GM12872 (cell line): ENCODE measurements around the gene LRRTM2.

ENCODE experiments used
- TF ChIP-seq, protein P1 (sequence below): IDR thresholded peaks from 3 replicates; pipeline ENCODE4 v1.5.1; 2011; ENCODE audit warnings: low read depth, mild to moderate bottlenecking, low read length, moderate library complexity; ENCODE audit not compliant: insufficient read depth

Gene LRRTM2

DNA sequence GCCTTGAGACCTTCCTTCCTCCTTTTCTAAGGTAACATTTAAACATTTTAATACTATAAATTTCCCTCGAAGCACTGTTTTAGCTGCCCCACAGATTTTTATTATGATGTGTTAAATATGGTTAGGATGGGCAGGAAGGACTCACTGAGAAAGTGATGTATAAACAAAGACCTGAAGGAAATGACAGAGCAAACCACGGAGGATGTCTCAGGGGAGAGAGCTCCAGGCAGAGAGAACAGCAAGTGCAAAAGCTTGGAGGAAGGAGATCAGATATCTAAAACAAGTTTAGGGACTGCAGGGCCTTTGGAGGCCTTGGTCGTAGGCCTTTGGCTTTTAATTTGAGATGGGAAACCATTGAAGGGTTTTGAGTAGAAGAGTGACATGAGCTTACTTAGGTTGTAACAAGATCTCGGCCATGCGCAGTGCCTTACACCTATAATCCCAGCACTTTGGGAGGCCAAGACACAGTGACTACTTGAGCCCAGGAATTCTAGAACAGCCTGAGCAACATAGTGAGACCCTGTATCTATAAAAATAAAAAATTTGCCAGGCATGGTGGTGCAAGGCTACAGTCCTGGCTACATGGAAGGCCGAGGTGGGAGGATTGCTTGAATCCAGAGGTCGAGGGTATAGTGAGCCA lies 35.5 kb upstream of the LRRTM2 start:
- TF ChIP-seq, protein P1, sequence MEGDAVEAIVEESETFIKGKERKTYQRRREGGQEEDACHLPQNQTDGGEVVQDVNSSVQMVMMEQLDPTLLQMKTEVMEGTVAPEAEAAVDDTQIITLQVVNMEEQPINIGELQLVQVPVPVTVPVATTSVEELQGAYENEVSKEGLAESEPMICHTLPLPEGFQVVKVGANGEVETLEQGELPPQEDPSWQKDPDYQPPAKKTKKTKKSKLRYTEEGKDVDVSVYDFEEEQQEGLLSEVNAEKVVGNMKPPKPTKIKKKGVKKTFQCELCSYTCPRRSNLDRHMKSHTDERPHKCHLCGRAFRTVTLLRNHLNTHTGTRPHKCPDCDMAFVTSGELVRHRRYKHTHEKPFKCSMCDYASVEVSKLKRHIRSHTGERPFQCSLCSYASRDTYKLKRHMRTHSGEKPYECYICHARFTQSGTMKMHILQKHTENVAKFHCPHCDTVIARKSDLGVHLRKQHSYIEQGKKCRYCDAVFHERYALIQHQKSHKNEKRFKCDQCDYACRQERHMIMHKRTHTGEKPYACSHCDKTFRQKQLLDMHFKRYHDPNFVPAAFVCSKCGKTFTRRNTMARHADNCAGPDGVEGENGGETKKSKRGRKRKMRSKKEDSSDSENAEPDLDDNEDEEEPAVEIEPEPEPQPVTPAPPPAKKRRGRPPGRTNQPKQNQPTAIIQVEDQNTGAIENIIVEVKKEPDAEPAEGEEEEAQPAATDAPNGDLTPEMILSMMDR: no peak

DNA sequence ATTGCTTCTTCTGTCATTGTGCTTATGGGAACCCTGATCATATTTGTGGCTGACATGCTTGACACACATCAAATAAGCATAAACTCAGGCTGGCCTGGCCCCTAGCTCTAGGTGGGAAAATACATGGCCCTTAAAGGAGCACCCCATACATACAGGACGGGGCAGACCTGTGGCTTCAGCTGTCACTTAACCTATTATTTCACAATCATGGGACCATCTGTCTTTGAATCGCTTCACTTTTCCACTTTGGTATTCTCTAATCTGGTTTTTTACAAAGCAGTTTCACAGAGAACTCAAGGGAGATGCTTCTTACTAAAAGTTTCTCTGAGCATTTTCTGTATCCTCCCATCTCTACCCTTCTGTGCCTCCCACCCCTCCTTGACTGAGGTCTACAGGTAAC lies 34.6 kb upstream of the LRRTM2 start:
- TF ChIP-seq, protein P1: no peak

DNA sequence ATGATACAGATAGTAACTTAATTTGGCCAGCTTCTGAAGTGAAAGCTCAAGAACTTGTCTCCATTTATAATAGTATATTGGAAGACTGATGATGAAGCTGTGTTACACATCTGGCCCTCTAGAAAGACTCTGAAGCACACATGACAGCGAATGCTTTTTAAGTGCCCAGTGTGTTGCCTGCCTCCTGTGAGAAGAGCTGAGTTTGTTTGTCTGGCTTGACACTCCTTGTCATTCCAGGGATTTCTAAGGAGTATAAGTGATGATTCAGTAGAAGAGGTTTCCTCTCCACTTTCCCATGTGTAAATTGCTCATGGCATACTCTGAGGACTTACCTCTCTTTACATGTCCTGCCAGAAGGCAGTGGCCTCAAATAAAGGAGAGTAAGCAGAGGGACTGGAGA lies 30.4 kb upstream of the LRRTM2 start:
- TF ChIP-seq, protein P1: no peak

DNA sequence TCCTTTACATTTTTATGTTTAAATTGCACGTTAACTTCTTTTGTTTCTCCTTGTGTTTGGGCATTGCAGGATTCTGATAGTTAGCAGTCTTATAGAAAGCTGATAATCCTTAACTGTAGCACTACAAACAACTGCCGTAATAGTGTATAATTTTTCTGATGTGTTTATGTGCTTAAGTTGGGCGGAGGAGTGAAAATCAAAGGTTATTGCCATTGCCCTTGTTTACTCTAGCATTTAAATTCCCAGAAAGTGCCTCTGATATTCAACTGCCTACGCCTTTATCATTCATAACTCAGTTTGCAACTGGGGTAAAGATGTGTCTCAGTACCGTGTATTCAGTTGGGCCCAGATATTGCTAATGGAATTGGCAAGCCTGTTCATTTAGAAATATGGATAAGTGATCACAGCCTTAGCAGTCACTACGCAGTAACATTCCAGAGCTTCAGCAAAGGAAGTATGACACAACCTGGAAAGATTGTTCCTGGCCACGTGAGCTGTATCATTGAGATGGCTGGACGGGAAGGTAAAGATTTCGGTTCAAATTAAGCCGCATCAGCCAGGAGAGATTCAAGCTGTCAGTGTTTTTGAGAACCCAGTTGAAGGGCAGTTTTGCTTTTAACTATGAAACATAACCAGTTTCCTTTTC lies 28.1 kb upstream of the LRRTM2 start:
- TF ChIP-seq, protein P1: no peak

DNA sequence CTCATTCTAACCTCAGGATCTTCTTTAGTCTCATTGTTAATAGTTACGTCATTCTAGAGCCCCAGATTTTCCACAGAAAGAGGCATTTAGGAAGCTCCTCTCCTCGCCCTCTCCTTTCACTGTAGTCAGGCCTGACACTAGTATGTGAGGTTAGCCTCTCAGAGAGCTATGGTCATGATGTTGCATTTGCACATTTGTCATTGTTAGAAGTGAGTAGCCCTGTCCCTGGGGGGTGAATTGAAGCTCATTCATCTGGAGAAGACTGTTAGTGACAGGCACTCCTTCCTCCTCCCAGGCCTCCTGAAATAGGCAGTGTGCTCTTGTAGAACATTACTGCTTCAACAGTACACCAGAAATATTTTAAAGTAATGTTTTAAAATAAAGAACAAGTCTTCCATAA lies 26.6 kb upstream of the LRRTM2 start:
- TF ChIP-seq, protein P1: no peak

DNA sequence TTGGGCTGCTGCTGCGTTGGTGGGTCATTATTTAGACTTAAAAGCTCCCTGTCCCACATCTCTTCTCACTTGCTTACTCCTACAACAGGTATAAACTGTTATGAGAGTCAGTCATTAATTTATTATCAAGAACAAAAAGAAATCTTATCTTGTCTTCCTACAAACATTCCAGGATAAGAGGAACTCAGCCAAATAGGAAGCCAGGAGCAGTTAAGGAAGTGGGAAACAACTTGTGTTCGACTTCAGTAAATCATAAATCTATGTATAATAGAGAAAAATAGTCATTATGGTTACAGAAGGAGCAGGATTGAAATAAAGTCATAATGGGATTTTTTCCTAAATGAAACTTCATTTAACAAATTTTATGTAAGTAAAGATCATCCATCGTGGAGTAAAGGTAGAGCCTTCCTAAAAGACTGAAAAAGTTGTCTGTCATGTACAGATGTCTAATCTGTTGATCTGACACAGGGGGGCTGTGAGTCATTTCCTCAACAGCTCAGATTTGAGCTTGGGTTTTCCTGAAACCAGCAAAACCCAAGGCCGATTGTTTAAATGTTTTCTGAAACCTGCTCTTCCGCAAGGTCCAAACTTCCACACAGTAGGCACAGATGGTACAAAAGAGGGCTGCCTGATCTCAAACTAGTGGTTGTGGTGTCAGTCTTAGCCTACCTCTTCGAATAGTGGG lies 25.3 kb upstream of the LRRTM2 start:
- TF ChIP-seq, protein P1: no peak

DNA sequence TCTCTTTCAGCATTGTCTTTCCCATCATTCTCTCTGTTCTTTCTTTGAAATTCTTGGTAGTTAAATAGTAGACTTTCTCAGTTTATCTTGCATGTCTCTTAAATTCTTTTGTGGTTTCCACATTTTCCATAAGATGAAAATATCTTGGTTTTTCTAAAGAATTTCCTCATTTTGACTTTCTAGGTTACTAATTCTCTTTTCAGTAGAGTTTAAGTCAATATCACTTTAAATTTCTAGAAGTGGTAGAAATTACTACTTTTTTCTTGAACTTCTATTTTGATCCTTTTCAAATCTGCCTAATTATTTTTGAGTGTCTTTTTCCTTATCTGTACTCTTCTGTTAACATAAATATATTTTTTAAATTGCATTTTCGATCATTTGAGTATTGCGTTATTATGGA lies 23.6 kb upstream of the LRRTM2 start:
- TF ChIP-seq, protein P1: no peak
